AG20443 (cell line): ENCODE measurements around the gene TSPAN15.

Source experiments
- DNase-seq: peaks from one replicate; pipeline ENCODE4 v3.0.0; 2012; ENCODE audit warnings: low spot score, mixed read lengths

The TSPAN15 gene

DNA sequence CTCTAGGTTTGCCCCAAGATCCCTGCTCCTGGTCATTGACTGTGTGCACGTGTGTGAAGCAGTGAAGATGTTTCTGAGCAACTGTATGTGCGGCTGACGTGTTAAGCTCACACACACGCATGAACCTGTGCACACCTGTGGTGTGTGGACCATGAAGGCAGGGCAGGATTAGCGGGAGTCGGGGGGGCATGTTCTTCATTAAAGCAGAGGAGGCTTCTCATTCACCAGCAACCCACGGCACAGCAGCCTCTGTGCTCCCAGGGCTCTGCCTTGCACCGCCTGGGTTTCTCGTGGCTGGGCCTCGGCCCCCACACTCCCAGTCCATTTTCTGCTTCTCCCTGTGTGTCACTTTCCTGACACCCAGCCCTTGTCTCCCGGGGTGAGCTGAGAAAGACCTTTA, 33.7 kb upstream of the TSPAN15 start:
- no peak for DNase-seq

GRCh38 chr10:69418052-69418752, 33.1 kb upstream of the TSPAN15 start:
- no peak for DNase-seq

DNA sequence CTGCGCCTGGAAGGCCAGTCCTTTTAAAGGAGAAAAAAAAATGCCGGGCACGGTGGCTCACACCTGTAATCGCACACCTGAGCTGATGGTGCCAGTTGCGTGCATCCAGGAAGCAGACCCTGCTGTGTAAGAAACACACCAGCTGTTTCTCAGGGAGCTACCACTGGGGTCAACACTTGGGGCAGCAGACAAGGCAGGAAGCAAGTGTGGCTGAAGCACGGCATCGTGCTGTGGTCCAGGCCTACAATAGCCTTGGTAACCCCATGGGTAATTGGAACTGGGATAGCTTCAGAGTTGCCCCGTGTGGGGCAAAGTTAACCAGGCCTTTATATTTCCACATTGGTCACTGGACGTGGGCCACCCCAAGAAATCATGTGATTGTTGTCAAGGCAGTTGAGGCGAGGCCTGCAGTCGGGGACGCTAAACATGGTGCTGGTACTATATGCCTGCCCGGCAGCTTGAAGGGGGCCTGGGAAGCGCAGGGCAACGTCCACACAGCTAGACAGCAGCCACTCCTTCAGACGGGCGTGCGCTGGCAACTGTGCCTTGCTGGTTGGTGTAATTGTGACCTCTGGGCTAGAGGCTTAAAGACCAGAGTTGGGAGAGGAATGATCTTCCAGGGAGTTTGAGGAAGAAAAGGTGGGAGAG, 32.0 kb upstream of the TSPAN15 start:
- DNase-seq = no peak

- no peak for DNase-seq
Observed at GRCh38 chr10:69419744-69420126, 31.5 kb upstream of the TSPAN15 start.

DNA sequence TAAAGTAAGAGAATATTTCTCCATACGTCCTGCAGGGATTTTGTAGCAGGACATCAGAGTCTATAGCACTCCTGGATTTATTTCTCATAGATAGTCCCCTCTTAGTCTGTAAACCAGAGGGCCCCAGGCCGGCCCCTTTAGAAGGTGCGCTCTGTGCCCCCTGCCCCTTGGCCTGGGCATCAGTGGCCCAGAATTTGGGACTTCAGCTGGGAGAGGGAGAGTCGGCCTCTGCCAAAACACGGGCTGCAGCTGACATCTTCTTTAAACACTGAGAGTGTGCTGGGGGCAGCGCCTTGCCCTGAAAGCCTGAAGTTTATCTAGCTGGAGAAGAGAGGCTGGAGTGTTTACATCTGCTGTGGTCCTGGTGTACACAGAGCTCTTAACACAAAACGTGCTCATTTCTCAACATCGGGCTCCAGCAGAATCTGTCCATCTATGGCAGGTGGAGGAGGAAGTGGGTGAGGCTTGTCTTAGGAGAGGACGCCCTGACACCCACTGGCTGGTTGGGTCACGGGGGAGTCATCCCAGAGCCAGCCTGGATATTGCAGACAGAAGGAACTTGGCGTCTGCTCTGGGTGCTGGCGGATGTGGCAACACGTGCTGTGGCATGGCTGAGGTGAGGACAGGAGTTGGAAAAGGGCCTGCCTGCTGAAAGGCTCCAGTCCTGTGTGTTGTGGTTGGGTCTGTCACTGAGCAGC, 29.5 kb upstream of the TSPAN15 start:
- no peak for DNase-seq

DNA sequence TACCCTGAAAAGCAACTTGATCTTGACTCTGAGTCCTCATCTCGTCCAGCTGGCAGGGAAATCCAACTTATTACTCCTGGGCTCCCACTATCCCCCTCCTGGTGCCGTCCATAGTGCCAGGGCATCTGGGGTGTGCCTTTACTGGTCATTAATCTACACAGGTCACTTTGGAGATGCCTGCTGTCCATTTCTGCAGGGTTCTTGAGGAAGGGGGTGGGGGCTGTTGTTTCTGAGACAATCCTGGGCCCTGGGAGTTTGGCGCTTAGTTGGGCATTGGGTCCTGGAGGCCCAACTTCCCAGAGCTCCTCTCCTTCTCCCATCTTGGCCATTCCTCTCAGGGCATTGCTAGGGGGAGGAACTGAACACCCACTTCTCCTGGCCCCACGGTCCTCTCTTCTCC, 28.6 kb upstream of the TSPAN15 start:
- DNase-seq = no peak

DNA sequence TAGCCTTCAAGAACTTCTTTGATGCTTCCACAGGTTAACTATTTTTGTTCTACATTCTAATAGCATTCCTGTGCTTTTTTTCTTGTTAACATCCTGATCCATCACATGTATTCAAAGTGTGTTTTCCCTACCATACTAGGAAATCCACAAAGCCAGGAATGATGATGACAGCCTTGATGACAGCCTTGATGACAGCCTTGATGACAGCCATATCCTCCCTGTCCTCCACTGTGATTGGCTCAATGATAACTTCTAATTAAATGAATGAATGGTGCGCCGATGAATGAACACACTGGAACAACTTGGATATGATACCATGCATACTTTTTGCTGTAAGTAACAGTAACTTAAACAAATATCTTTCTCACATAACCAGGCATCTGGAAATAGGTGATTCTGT, 26.2 kb upstream of the TSPAN15 start:
- DNase-seq = no peak

DNA sequence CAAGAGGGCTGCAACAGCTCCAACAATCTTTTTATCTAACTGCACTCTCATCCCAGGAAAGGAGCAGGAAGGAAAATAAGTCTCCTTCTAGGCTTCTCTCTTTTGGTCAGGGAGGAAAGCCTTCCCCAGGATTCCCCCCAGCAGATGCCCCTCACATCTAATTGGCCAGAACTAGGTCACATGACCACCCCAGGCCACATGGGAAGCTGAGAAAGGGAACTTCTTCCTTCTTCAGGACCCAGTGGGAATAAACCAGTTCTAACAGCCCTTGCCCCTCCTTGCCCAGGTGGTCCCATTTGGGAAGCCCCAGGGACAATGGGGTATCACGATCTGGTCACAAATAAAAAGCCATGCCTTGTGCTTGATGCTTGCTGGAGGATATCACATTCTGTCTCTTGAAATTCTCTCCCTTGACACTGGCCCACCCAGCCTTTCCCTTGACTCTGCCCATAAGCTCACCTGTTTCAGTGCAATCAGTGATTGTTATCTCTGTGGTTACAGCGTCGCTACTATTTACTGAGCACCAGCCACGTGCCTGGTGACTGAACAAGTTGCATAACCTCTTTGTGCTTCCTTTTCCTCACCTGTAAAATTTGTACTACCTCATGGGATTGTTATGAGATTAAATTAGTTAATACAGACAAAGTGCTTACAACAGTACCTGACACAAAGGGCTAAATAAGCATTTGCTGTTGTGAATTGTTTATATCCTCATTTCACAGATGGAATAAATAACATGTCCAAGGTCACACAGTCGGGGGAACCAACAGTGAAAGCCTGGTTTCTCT, 25.6 kb upstream of the TSPAN15 start:
- no peak for DNase-seq

- peak; percentile 49 for DNase-seq
Observed at GRCh38 chr10:69426376-69426727, 24.9 kb upstream of the TSPAN15 start.

DNA sequence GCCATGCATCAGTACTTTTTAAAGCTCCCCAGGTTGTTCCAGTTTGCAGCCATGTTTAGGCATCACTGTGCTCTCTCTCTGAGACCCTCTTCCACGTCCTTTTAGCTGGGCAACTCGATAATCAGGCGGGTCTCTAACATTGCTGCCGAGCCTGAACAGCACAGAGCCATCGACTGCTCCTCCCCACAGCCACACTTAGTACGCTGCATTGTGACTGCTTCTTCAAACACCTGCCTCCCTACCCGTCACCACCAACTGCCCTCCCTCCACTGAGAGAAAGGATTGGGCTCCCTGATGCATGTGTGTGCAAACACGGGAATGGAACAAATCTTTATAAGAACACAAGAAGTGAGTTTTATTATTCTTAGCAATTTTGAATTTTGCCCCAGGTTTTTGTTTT, 23.1 kb upstream of the TSPAN15 start:
- no peak for DNase-seq

DNA sequence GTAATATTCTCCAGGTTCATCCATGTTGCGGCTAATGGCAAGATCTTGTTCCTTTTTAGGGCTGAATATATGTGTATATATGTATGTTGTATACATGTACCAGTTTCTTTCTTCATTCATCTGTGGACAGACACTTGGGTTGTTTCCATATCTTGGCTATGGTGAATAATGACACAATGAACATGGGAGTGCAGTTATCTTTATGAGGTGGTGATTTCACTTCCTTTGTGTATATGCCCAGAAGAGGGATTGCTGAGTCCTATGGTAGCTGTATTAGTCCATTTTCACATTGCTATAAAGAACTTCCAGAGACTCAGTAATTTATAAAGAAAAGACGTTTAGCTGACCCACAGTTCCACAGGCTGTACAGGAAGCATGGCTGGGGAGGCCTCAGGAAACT, 17.1 kb upstream of the TSPAN15 start:
- DNase-seq = no peak

GRCh38 chr10:69434926-69435325, 16.3 kb upstream of the TSPAN15 start:
- DNase-seq = no peak

DNA sequence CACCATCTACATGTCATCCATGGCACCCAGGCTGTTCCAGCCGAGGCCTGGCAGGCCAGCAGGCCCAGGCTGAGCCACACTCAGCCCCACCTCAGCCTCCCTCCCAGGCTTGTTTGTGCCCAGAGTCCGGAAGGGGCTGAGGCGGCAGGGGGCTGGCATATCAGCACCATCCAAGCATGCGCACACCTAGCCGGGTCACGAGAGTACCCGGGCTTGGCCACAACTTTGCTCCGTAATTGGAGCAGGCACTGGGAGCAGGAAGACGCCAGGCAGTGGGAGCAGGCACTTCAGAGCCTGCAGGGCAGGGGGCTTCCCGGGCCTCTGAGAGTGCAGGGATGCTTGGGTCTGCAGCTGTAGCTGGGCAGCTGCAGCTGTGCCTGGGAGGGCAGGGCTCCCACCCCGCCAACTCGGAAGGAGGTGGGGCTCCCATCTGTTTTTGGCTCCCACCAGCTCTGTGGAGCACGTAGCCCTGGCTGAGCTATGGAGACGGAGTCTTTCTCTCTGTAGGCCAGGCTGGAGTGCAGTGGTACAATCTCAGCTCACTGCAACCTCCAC, 15.2 kb upstream of the TSPAN15 start:
- no peak for DNase-seq

DNA sequence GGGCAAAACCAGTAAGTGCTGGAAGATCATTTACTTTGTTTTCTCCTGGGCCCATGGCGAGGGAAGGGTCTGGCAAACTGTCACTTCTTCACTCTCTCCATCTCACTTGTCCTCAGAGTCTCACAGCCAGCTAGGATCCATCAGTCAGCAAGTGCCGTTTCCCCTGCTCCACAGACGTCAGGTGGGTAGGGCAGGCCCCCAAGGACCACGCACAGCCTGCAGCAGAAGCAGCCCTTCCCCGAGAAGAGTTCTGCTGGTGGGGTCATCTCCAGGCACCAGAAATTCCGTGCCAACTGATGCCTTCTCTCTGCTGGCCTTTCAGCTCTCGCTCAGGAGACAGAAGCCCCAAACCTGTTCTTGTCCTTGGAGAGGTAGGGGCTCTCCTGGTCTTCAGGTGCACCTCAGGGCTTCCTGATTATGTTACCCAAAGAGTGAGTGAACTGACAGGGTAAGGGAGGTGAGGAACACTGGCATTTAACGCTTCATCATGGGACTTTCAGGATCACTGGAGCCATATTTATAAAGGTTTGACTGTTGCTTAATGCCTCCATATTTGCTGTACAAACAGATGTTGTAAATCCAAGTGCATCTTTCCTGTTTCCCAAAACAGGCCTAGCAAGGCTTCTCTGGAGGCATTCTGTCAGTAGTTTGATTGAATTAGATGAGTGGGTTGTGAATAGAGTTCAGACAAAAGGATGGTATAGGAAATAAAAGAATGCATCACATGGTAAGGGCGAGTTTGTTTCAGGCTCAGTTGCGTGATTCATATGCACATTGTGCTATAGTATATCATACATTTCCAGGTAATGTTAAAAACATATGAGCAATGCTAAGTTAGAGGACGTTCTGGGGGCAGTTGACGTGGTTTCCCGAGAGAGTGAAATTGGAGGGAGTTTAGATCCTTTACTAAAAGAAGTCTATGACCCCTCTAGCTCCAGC, 13.7 kb upstream of the TSPAN15 start:
- no peak for DNase-seq

- DNase-seq = peak; percentile 45
Observed at GRCh38 chr10:69438536-69439349, 12.5 kb upstream of the TSPAN15 start.

DNA sequence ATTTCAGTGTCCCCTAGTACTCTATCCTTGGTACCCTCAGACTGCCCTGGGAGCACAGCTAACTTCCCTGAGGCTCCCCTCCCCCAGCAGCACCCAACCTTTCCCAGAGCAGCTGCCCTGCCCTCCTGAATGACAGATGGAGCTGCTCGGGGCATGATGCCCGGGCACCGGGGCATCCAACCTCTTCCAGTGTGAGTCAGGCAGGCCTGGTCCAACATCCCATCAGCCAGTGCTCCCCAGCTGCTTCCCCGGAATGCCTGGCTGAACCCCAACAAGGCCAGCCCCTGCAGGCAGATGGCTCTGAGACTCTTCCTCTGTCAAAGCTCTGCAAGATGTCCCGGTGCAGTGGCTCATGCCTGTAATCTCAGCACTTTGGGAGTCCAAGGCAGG, 11.9 kb upstream of the TSPAN15 start:
- DNase-seq = peak; percentile 76

GRCh38 chr10:69439813-69440506, 11.3 kb upstream of the TSPAN15 start:
- no peak for DNase-seq

GRCh38 chr10:69443354-69443753, 7.9 kb upstream of the TSPAN15 start:
- no peak for DNase-seq

DNA sequence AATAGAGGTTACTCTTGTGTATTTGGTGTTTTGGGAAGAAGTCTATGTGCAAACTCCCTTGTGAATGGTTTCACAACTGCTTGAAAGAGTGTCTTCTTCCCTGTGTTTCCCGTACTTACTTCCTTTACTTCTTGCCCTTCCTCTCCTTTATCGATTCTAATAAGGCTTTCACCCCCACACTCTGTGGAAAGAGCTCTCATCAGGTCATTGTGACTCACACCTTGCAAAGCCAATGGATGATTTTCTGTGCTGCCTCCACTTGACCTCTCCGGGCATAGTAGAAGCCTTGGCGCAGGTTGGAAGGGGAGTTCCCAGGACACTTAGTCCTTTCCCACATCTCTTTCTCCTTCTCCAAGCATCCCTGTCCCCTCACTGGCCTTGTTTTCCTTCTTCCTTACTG, 6.2 kb upstream of the TSPAN15 start:
- DNase-seq = no peak

DNA sequence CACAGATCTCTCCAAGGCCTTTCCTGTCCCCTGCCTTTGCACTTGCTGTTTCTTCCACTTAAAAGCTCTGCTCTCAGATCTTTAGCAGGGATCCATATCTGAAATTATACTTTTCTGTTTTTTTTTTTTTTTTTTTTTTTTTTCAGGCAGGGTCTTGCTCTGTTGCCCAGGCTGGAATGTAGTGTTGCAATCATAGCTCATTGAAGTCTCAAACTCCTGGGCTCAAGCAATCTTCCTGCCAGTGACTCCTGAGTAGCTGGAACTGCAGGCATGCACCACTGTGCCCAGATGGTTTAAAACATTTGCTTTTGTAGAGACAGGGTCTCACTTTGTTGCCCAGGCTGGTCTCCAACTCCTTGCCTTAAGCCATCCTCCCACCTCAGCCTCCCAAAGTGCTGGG, 5.0 kb upstream of the TSPAN15 start:
- DNase-seq = no peak
